B cell (primary cell): ENCODE measurements around the gene MED13. TPM values are rescaled to one million over a fixed set of nuclear protein-coding genes. Genes with fewer than 3 reads are reported as not detected.

Experiments used
- ATAC-seq: fragments of 200-7000 bp; cut with Tn5 transposase; one replicate; pipeline ENCODE4 v1.10.0; 2021; ENCODE audit warnings: low read depth, mild to moderate bottlenecking, moderate number of reproducible peaks, moderate library complexity
- CTCF ChIA-PET: fragments of 350-600 bp; sonication (Branson Sonifier 250); formaldehyde crosslinking; loops from one replicate; lab custom pipeline; 2021; ENCODE audit warnings: antibody characterized with exemption, inconsistent platforms; lab: Charles Lee
- POLR2A ChIA-PET: fragments of 350-600 bp; sonication (Branson Sonifier 250); formaldehyde crosslinking; loops from one replicate; lab custom pipeline; 2021; ENCODE audit warnings: antibody characterized with exemption; lab: Charles Lee
- DNase-seq: peaks from one replicate; pipeline ENCODE4 v3.0.0; 2013
- H2AFZ ChIP-seq: 2 replicates; pipeline ENCODE4 v1.6.1; 2012; ENCODE audit warnings: mild to moderate bottlenecking, low read depth, low read length; ENCODE audit not compliant: insufficient read depth, poor library complexity, severe bottlenecking
- H3K27ac ChIP-seq, 2 donors: 1 replicate in 1 of 2; 2 replicates in 1 of 2; pipeline ENCODE4 v1.5.1; 2012 to 2013; ENCODE audit warnings: low read length in 2 of 2, mild to moderate bottlenecking in 2 of 2, moderate library complexity in 1 of 2
- H3K27me3 ChIP-seq, 4 experiments: fragments of 200-600 bp in 1 of 4; sonication (generic) in 1 of 4; replicated peaks in 1 of 4; 1 replicate in 2 of 4; 2 replicates in 2 of 4; pipeline versions ENCODE4 v1.6.1 to v1.7.0; 2013 to 2016; ENCODE audit warnings: low read length in 3 of 4, mild to moderate bottlenecking in 2 of 4, mixed read lengths in 1 of 4, moderate library complexity in 1 of 4; ENCODE audit not compliant: insufficient read depth in 4 of 4, control insufficient read depth in 3 of 4; ENCODE audit errors: control extremely low read depth in 1 of 4
- H3K36me3 ChIP-seq, 2 experiments: replicated peaks in 1 of 2; 1 replicate in 1 of 2; 2 replicates in 1 of 2; pipeline versions ENCODE4 v1.6.1 to v1.7.1; 2013; ENCODE audit warnings: low read length in 1 of 2; ENCODE audit not compliant: insufficient read depth in 2 of 2, control insufficient read depth in 1 of 2; ENCODE audit errors: control extremely low read depth in 1 of 2, extremely low read depth in 1 of 2
- H3K4me1 ChIP-seq, 2 donors: fragments of 200-600 bp in 1 of 2; sonication (generic) in 1 of 2; 1 replicate in 1 of 2; 2 replicates in 1 of 2; pipeline versions ENCODE4 v1.5.1 to v1.6.1; 2013 to 2017; ENCODE audit warnings: low read length in 2 of 2; ENCODE audit not compliant: control insufficient read depth in 2 of 2, insufficient read depth in 2 of 2
- H3K4me2 ChIP-seq: replicated peaks from 2 replicates; pipeline ENCODE3; 2012; ENCODE audit warnings: mild to moderate bottlenecking, low read depth, low read length; ENCODE audit not compliant: poor library complexity, severe bottlenecking
- H3K4me3 ChIP-seq, 5 experiments: fragments of 200-600 bp in 1 of 5; sonication (generic) in 1 of 5; 1 replicate in 3 of 5; 2 replicates in 2 of 5; pipeline versions ENCODE4 v1.5.1 to v1.7.0; 2011 to 2016; ENCODE audit warnings: low read length in 4 of 5, mild to moderate bottlenecking in 4 of 5, low read depth in 2 of 5, control low read depth in 1 of 5, moderate library complexity in 1 of 5; ENCODE audit not compliant: insufficient read depth in 1 of 5; ENCODE audit errors: control extremely low read depth in 1 of 5, extremely low read depth in 1 of 5
- H3K79me2 ChIP-seq: fragments of 200-600 bp; sonication (generic); one replicate; pipeline ENCODE4 v1.6.0; 2016; ENCODE audit warnings: low read length; ENCODE audit not compliant: control insufficient read depth, insufficient read depth
- H3K9ac ChIP-seq: fragments of 200-600 bp; sonication (generic); 2 replicates; pipeline ENCODE4 v1.6.1; 2017; ENCODE audit warnings: mild to moderate bottlenecking, low read length, moderate library complexity
- H3K9me3 ChIP-seq, 3 donors: one replicate each; pipeline versions ENCODE4 v1.6.1 to v1.7.1; 2013; ENCODE audit warnings: low read length in 2 of 3; ENCODE audit not compliant: control insufficient read depth in 2 of 3, insufficient read depth in 1 of 3; ENCODE audit errors: control extremely low read depth in 1 of 3
- H4K20me1 ChIP-seq: 2 replicates; pipeline ENCODE4 v1.6.0; 2012; ENCODE audit warnings: mild to moderate bottlenecking, low read length; ENCODE audit not compliant: insufficient read depth, control insufficient read depth, poor library complexity, severe bottlenecking
- H3K27ac Mint-ChIP-seq: one replicate; pipeline ENCODE4 v1.8.0; 2021; ENCODE audit warnings: mixed read lengths
- H3K27me3 Mint-ChIP-seq: one replicate; pipeline ENCODE4 v1.8.0; 2021; ENCODE audit warnings: mixed read lengths
- H3K4me1 Mint-ChIP-seq: one replicate; pipeline ENCODE4 v1.8.0; 2021; ENCODE audit warnings: mixed read lengths
- H3K4me3 Mint-ChIP-seq: one replicate; pipeline ENCODE4 v1.8.0; 2021; ENCODE audit warnings: mixed read lengths
- H3K9me3 Mint-ChIP-seq: one replicate; pipeline ENCODE4 v1.8.0; 2022; ENCODE audit warnings: mixed read lengths; ENCODE audit not compliant: insufficient read depth
- EZH2 ChIP-seq: IDR thresholded peaks from 2 replicates; pipeline ENCODE4 v1.6.1; 2012; ENCODE audit warnings: borderline replicate concordance, low read depth, mild to moderate bottlenecking, moderate library complexity, low read length; ENCODE audit not compliant: insufficient read depth, poor library complexity, severe bottlenecking
- WGBS: methylation state at CpG from one replicate; pipeline ENCODE4 v1.1.5; 2013; ENCODE audit warnings: missing lambda C conversion rate; ENCODE audit not compliant: insufficient coverage; 5-methylcytosine and 5-hydroxymethylcytosine counted together
- intact Hi-C: fragments of 100-400 bp; cut with micrococcal nuclease; formaldehyde crosslinking; loops from one replicate; pipeline ENCODE4 v1.10.0; 2022
- polyA plus RNA-seq: library from polyadenylated mRNA; depleted of rRNA; stranded (reverse); fragments of >200 nt; gene quantifications from 2 replicates; pipeline ENCODE4 v1.2.3, GENCODE V29; 2012
- total RNA-seq, 2 donors: library from RNA; stranded (reverse); fragments of 120-200 nt in 1 of 2; gene quantifications; 1 replicate in 1 of 2; 2 replicates in 1 of 2; pipeline versions ENCODE4 v1.2.3 to v1.2.4, GENCODE V29; 2013 to 2022
- TF ChIP-seq, protein P1 (sequence below): fragments of 200-600 bp; IDR thresholded peaks from one replicate; pipeline ENCODE4 v1.8.0; 2022; ENCODE audit warnings: antibody characterized with exemption, mild to moderate bottlenecking

Gene MED13
- total and polyA plus RNA-seq, 2 donors (not counting 1 experiment from before 2014, with no cell fraction given), result 17.3 to 120 TPM

DNA sequence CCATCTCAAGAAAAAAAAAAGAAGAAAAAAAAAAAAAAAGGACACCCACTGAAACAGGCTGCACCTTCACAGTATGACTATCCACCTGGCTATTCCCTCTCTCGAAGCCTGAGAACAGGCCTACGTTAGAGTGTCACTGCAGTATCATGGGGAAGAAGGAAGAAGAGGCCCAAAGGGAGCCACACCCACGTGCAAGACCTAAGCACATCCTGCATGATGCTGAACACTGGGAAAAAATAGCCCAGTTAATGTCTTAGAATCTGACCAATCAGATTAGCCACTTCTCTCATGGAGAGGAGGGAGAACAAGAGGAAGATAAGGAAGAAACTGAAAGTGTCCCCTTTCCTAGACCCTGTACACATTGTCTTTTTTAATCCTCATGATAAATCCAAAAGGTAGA is 19.5 kb upstream of the MED13 start:
- H3K27ac Mint-ChIP-seq, result no peak overlapping the region
- POLR2A ChIA-PET, result no interaction called here

DNA sequence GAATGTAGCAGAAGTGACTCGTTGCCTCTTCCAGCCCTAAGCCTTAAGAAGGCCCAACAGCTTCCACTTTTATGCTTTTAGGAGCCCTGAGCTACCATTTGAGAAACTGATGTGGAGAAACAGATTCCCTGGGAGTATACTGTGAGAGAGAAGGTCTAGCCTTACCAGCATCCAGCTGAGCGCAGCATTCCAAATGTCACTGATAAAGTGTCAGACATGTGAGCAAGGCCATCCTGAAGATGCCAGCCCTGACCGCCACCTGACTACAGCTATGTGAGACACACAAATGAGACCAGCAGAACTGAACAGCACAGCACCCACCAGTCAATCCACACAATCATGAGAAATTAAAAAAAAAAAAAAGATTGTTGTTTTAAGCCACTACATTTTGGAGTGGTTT is 18.6 kb upstream of the MED13 start:
- intact Hi-C loops, result no loop called here
- H3K27ac Mint-ChIP-seq, result no peak overlapping the region
- Histone ChIP-seq H3K4me1 (peaks cover 0 to 7% of the 10 kb centered on the region in 2 donors), H2AFZ (no peak overlapping the region), H3K4me3 (no peak overlapping the region), H3K27ac (no peak overlapping the region), H3K4me2 (no peak overlapping the region), H3K36me3 (no peaks in the 10 kb centered on the region), H4K20me1 (no peaks in the 10 kb centered on the region), H3K79me2 (no peaks in the 10 kb centered on the region), H3K9ac (no peak overlapping the region), H3K27me3 (peaks cover 0 to 4% (median 0%) of the 10 kb centered on the region in 4 experiments), H3K9me3 (no peaks in the 10 kb centered on the region)
- ChIA-PET POLR2A (no interaction called here), CTCF (no interaction called here)
- TF ChIP-seq, protein P1, sequence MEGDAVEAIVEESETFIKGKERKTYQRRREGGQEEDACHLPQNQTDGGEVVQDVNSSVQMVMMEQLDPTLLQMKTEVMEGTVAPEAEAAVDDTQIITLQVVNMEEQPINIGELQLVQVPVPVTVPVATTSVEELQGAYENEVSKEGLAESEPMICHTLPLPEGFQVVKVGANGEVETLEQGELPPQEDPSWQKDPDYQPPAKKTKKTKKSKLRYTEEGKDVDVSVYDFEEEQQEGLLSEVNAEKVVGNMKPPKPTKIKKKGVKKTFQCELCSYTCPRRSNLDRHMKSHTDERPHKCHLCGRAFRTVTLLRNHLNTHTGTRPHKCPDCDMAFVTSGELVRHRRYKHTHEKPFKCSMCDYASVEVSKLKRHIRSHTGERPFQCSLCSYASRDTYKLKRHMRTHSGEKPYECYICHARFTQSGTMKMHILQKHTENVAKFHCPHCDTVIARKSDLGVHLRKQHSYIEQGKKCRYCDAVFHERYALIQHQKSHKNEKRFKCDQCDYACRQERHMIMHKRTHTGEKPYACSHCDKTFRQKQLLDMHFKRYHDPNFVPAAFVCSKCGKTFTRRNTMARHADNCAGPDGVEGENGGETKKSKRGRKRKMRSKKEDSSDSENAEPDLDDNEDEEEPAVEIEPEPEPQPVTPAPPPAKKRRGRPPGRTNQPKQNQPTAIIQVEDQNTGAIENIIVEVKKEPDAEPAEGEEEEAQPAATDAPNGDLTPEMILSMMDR, result no peak
- no peak for TF ChIP-seq EZH2
- peaks cover 13% of the 10 kb centered on the region for H3K27me3 Mint-ChIP-seq
- ATAC-seq (no peak), DNase-seq (no peak)
- H3K4me3 Mint-ChIP-seq, result no peak overlapping the region
- WGBS, result 100% methylated on average over 2 of the region's 3 CpGs
- peaks cover 9% of the 10 kb centered on the region for H3K4me1 Mint-ChIP-seq
- H3K9me3 Mint-ChIP-seq, result no peaks in the 10 kb centered on the region

More for the DNA sequence above, 19.5 kb upstream of the MED13 start:
- H3K27me3 Mint-ChIP-seq, result peaks cover 9% of the 10 kb centered on the region
- ATAC-seq (no peak), DNase-seq (no peak)
- no peak overlapping the region for H3K4me3 ChIP-seq
- no peak for TF ChIP-seq EZH2
- TF ChIP-seq, protein P1, result no peak
- no peak overlapping the region for H3K4me2 ChIP-seq
- H3K9me3 ChIP-seq, result no peaks in the 10 kb centered on the region
- intact Hi-C loops, result no loop called here
- H3K4me3 Mint-ChIP-seq, result no peak overlapping the region
- H4K20me1 ChIP-seq, result no peaks in the 10 kb centered on the region
- no peaks in the 10 kb centered on the region for H3K79me2 ChIP-seq
- H3K27ac ChIP-seq, result no peak overlapping the region
- CTCF ChIA-PET, result no interaction called here
- no peak overlapping the region for H3K9ac ChIP-seq
- H3K36me3 ChIP-seq, result no peaks in the 10 kb centered on the region
- H3K27me3 ChIP-seq, result no peaks in the 10 kb centered on the region
- H3K9me3 Mint-ChIP-seq, result no peaks in the 10 kb centered on the region
- peaks cover 9% of the 10 kb centered on the region for H3K4me1 Mint-ChIP-seq
- 83% methylated on average over 1 of the region's 3 CpGs for WGBS
- peaks cover 0 to 7% of the 10 kb centered on the region in 2 donors for H3K4me1 ChIP-seq
- H2AFZ ChIP-seq, result no peak overlapping the region
